Liver (tissue), 3 donors: ENCODE measurements around the gene PMM2.

Source experiments
- EGR1 ChIP-seq, 2 donors: IDR thresholded peaks; 2 replicates each; pipeline ENCODE4 v1.6.1; 2016 to 2018; ENCODE audit warnings: antibody characterized with exemption in 2 of 2, low read depth in 2 of 2
- FOXA1 ChIP-seq: IDR thresholded peaks from 2 replicates; pipeline ENCODE4 v1.6.1; 2016; ENCODE audit warnings: antibody characterized with exemption
- YY1 ChIP-seq: IDR thresholded peaks from 2 replicates; pipeline ENCODE4 v1.6.1; 2016; ENCODE audit warnings: antibody characterized with exemption, mild to moderate bottlenecking
- TF ChIP-seq, protein P1 (sequence below): fragments of 150-350 bp; IDR thresholded peaks from 2 replicates; pipeline ENCODE4 v1.5.1; 2017; ENCODE audit warnings: improper control_type of control experiment, low read depth, low read length; ENCODE audit not compliant: missing input control
- donor health status: healthy.
- donor health status: healthy.

GRCh38 chr16:8848939-8849391 lies 51.3 kb downstream of the PMM2 start:
- TF ChIP-seq, protein P1, sequence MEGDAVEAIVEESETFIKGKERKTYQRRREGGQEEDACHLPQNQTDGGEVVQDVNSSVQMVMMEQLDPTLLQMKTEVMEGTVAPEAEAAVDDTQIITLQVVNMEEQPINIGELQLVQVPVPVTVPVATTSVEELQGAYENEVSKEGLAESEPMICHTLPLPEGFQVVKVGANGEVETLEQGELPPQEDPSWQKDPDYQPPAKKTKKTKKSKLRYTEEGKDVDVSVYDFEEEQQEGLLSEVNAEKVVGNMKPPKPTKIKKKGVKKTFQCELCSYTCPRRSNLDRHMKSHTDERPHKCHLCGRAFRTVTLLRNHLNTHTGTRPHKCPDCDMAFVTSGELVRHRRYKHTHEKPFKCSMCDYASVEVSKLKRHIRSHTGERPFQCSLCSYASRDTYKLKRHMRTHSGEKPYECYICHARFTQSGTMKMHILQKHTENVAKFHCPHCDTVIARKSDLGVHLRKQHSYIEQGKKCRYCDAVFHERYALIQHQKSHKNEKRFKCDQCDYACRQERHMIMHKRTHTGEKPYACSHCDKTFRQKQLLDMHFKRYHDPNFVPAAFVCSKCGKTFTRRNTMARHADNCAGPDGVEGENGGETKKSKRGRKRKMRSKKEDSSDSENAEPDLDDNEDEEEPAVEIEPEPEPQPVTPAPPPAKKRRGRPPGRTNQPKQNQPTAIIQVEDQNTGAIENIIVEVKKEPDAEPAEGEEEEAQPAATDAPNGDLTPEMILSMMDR = no peak
- TF ChIP-seq EGR1 (IDR thresholded peaks at IDR 0.05; ENCODE audit: low read depth in 2 of 2) (no peak), FOXA1 (no peak), YY1 (no peak)
